ENCODE data around the gene CES3.

- no peak for TF ChIP-seq MAX (IDR thresholded peaks at IDR 0.05)
- no peak for TF ChIP-seq RARB (CRISPR knock-in tag; IDR thresholded peaks at IDR 0.05)
- TF ChIP-seq, protein P1, sequence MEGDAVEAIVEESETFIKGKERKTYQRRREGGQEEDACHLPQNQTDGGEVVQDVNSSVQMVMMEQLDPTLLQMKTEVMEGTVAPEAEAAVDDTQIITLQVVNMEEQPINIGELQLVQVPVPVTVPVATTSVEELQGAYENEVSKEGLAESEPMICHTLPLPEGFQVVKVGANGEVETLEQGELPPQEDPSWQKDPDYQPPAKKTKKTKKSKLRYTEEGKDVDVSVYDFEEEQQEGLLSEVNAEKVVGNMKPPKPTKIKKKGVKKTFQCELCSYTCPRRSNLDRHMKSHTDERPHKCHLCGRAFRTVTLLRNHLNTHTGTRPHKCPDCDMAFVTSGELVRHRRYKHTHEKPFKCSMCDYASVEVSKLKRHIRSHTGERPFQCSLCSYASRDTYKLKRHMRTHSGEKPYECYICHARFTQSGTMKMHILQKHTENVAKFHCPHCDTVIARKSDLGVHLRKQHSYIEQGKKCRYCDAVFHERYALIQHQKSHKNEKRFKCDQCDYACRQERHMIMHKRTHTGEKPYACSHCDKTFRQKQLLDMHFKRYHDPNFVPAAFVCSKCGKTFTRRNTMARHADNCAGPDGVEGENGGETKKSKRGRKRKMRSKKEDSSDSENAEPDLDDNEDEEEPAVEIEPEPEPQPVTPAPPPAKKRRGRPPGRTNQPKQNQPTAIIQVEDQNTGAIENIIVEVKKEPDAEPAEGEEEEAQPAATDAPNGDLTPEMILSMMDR (IDR thresholded peaks at IDR 0.05), result no peak
- no peak for TF ChIP-seq CEBPB (IDR thresholded peaks at IDR 0.05)
- TF ChIP-seq RCOR1 (IDR thresholded peaks at IDR 0.05; ENCODE audit: low read depth, low read length), result no peak
- no peak for TF ChIP-seq KDM1A (IDR thresholded peaks at IDR 0.05; ENCODE audit: low read depth)
- no peak for TF ChIP-seq JUN (IDR thresholded peaks at IDR 0.05)
- no peak for TF ChIP-seq SMC3 (IDR thresholded peaks at IDR 0.05)
- TF ChIP-seq CHD2 (IDR thresholded peaks at IDR 0.05; ENCODE audit: low read length, partially characterized antibody), result no peak
- no peak for TF ChIP-seq JUNB (IDR thresholded peaks at IDR 0.05)
- TF ChIP-seq PBX3 (IDR thresholded peaks at IDR 0.05), result no peak
- no peak for TF ChIP-seq KDM5A (IDR thresholded peaks at IDR 0.05)
- no peak for TF ChIP-seq USF2 (IDR thresholded peaks at IDR 0.05)
- no peak for TF ChIP-seq RAD21 (conservative IDR thresholded peaks at IDR 0.05 in 1 of 2, IDR thresholded peaks at IDR 0.05 in 1 of 2)
Measured at GRCh38 chr16:66939366-66939765, 21.7 kb upstream of the CES3 start.
